Adrenal gland (tissue), 5 donors: ENCODE data around the gene SEC16A.

Experiments
- POLR2A ChIP-seq, 2 donors: fragments of 450-650 bp; IDR thresholded peaks; one replicate each; pipeline ENCODE4 v1.6.1; 2017; ENCODE audit warnings: antibody characterized with exemption in 2 of 2, mild to moderate bottlenecking in 2 of 2, moderate library complexity in 1 of 2
- TF ChIP-seq, protein P1 (sequence below), 6 experiments: fragments of 450-650 bp in 4 of 6; fragments of 200-600 bp in 2 of 6; sonication (generic) in 1 of 6; IDR thresholded peaks; 1 replicate in 5 of 6; 2 replicates in 1 of 6; pipeline versions ENCODE4 v1.5.1 to v1.8.0; 2016 to 2021; ENCODE audit warnings: antibody characterized with exemption in 6 of 6, mild to moderate bottlenecking in 2 of 6, moderate library complexity in 1 of 6
- donor health status: DM: no; HTN: no; CAD: no.

DNA sequence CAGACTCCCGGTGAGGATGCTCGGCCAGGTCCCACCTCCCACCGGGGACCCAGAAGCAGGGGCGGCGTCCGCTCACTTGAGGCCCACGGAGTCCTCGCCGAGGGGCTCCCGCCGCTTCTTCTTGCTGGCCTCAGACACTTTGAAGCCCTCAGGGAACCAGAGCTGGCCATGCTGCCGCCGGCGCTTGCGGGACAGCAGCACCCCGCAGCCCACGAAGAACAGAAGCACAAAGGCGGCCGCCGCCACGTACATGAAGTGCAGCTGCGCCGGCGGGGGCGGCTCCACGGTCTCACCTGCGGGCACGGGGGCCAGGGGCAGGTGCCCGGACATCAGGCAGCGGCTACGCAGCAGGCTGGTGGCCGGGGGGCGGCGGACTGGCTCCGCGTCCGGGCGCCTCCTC, 19.4 kb upstream of the SEC16A start:
- TF ChIP-seq, protein P1, sequence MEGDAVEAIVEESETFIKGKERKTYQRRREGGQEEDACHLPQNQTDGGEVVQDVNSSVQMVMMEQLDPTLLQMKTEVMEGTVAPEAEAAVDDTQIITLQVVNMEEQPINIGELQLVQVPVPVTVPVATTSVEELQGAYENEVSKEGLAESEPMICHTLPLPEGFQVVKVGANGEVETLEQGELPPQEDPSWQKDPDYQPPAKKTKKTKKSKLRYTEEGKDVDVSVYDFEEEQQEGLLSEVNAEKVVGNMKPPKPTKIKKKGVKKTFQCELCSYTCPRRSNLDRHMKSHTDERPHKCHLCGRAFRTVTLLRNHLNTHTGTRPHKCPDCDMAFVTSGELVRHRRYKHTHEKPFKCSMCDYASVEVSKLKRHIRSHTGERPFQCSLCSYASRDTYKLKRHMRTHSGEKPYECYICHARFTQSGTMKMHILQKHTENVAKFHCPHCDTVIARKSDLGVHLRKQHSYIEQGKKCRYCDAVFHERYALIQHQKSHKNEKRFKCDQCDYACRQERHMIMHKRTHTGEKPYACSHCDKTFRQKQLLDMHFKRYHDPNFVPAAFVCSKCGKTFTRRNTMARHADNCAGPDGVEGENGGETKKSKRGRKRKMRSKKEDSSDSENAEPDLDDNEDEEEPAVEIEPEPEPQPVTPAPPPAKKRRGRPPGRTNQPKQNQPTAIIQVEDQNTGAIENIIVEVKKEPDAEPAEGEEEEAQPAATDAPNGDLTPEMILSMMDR (IDR thresholded peaks at IDR 0.05) = no peak
- no peak for TF ChIP-seq POLR2A (IDR thresholded peaks at IDR 0.05)
